ENCODE results near the gene PIWIL1.

The PIWIL1 gene

DNA sequence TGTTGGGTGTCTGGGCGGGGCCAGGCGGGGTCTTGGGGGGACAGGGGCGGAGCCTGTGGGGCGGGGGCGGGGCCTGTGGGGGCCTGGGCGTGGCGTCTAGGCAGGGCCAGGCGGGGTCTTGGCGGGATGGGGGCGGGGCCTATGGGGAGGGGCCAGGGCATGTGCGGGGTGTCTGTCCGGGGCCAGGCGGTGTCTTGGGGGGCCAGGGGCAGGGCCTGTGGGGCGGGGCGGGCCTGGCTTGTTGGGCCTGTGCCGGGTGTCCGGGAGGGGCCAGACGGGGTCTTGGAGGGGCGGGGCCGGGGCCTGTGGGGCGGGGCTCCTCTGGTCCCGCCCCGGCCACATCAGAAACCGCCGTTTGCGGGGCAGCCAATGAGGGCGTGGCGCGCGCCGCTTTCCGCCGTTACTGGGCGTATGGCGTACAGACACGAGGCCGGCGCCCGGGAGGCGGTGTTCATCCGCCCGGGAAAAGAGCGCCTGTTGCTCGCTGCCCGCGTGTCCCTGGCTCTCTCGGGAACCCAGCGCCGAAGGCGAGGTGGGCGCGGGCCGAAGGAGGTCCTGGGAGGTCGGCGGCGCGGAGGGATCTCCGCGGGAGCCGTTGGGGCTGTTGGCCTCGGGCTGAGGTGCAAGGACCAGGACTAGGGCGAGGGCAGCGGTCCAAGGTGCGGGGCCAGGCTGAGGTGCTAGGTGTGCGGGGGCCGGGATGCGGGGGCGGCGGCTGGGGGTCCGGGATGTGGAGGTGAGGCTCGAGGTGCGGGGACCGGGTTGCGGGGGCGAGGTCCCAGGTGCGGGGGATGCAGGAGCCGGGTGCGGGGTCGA is at the start of gene PIWIL1:
TSS of gene PIWIL1 (plus strand) at position 400 of the 816 bp plus-strand sequence. CDS start 4,705 bp downstream, outside the sequence.
- no peak for DNase-seq

DNA sequence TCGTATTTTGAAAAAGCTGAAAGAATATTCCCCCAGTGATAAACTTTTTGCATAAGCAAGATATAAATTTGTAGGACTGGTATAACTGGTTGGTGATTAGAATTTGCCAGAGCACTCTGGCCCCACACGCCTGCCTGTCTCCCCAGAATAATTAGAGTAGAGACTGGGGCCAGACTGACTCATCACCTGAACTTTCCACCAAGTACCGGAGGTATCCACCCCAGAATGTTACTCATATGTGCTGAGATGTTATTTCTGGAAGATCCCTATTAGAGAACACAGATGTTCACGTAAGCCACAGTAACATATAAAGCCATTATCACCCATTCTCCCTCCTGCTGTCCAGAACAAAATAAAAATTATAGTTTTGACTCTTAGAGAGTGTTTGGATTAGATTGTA is 49.5 kb upstream of the PIWIL1 start:
- DNase-seq, result no peak

DNA sequence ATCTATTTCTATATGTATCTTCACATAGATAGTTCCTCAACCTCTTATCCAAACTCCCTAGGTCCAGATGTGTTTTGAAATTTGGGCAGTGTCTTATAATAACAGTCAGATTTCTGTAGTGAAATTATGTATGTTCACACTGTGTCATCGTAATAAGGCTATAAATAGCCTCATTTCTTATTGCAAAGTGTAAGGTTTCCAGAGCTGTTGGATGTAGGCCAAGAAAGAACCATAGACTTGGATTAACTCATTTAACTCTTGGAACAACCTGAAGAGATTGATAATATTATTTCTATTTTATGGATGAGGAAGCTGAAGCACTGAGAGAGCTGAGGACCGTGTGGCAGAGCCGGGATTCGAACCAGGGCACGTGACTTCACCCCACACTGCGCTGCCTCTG is 49.0 kb upstream of the PIWIL1 start:
- DNase-seq, result no peak

DNA sequence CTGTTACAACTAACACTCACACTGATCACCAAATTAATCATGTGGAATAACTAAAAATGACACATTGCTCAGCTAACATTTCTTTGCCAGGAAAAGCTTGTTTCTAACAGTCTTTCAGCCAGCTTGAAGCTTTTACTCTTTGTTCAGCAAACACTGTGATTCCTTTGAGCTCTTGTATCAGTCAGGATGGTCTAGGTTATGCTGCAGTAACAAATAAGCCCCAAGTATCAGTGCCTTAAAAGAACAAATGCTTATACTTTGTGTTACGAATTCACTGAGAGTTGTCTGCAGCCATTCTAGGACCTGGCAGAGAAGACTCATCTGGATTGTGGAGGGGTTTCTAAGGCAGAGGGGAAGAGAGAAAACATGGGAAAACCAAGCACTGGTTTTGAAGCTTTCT is 47.6 kb upstream of the PIWIL1 start:
- no peak for DNase-seq

DNA sequence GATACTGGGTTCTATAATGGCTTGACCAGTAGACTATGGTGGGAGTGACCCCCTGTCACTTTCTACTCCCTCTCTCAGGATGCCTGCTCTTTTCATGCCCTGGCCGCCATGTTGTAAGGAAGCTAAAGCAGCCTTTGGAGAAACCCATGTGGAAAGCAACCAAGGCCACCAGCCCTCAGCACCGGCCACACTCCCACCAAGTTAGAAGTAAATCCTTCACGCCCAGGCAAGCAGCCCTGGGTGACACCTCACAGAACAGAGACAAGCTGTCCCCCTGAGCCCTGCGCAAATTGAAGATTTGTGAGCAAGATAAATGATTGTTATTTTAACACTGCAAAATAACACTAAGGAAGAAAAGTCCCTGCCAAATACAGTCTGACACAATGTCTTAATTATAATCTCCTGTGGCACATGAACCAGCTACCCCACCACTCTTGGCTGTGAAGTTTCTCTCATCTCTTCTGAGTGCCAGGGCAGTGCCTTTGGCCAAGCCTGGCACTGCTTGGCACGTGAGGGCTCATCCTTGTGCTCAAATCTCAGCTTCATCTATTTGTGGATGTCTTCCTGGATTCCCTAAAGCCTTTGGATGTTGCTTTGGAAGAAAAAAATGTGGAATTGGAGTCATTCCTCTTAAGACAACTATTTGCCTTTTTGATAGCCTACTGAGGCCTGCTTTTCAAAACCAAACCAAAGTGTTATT is 39.2 kb upstream of the PIWIL1 start:
- no peak for DNase-seq

DNA sequence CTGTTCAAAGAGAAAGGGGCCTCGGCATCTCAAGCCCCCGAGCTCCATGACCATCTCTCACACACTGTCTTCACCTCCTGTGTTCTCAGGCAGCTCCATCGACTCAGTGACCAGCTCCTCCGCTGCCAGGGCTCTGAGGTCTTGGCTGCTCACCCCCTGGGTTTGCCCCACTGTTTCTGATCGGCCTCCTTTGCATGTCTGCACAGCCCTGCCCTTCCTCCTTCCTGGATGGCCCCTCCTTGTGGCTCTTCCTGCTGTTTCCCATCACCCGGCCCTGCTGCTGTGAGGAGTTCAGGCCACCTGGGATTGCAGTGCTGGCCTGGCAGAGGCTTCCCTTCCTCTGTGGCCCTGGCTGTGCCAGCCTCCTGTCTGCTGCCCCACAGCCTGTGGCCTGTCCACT is 38.1 kb upstream of the PIWIL1 start:
- DNase-seq, result no peak

DNA sequence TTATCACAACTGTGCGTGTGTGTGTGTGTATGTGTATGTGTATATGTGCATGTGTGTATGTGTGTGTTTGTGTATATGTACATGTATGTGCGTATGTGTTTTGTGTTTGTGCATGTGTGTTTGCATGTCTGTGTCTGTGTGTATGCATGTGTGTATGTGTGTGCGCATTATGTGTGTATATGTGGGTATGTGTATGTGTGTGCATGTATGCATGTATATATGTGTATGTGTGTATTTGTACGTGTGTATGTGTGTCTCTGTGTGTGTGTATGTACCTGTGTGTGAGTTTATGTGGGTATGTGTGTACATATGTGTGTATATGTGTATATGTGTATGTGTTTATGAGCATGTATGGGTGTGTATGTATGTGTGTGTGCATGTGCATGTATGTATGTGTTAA is 37.6 kb upstream of the PIWIL1 start:
- no peak for DNase-seq

DNA sequence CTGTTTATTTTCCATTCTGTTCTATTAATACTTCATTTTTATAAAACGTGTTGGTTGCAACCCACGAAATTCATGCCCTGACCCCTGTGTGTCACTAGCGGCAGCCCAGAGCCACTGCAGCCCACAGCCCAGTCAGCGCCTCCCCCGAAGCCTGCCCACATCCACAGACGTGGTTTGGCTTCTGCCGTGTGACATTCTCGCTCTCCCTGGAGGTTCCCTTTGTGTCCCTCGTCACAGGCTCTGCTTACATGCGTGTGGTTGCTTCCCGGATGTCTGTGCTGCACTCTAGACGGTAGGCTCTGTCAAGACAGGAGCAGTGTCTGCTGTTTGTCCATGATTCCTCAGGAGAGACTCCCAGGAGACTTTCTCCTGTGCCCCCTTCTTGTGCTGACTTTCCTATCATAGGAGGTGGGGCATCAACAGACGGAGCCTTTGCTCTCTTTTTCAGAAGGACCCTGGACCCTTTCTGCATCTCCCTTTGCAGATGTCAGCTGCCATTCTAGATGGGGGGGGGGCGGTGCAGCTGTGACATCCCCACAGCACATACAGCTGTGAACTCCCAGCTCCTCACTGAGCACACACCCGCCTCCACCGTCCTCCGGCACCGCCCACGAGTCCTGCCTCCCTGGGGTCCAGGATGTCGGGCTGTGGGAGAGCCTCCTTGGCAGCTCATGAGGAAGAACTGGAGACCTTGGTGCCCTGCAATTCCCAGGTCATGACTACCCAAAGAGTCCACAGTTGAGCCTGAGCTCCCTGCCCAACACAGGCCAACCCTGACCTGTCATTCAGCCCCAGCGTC is 36.8 kb upstream of the PIWIL1 start:
- DNase-seq, result peak; percentile 17

DNA sequence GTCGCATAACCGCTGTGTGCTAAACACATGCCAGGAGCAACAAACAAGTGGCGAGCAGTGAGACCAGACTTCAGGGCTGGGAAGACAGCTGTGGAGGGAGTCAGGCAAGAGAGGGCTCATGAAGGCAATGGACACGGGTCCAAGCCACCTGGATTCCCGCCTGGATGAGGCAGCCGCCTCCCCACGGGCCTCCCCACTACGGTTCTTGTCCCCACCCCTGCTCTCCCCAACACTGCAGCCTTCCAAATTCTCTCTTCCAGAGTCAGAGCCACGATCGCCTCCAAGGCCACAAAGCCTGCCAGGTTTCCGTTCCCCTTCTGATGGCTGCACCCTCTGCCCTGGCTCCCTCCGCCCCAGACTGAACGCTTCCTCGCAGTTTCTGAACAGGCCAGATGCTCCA is 36.1 kb upstream of the PIWIL1 start:
- no peak for DNase-seq

DNA sequence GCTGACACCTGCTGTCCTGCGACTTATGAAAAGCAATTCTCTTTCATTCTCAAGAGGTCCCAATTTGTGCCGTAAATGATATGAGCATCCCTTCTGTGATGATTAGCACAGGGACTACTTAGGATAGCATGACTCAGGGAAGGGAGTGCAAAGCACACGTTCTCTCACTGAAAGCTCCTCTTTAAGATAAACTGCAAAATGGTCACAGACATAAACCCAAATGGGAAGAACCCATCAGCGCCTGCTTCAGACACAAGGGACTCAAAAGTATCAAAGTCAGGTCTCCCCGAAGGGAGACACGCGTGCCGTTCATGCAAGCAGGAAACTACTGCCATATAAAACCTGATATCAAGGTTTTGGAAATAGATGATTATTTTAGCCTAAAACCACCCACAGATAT is 33.9 kb upstream of the PIWIL1 start:
- no peak for DNase-seq

DNA sequence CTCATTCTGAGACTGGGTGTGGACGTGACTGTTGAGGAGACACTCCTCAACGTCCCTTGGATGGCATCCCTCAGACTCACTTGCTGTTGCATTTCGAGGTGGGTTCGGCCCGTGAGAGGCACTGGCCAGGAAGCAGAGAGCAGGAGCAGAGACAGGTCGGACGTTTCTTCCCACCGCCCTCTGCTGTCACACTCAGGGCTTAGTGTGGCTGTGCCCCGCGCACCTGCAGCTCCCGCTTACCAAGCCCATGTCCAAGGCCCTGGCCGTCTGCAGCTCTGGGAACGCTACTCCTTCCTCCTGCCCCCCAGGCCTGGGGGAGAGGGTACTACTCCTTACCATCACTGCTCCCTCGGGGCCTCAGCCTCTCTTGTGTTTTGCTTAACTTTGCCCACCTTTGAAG is 29.8 kb upstream of the PIWIL1 start:
- peak; percentile 27 for DNase-seq

DNA sequence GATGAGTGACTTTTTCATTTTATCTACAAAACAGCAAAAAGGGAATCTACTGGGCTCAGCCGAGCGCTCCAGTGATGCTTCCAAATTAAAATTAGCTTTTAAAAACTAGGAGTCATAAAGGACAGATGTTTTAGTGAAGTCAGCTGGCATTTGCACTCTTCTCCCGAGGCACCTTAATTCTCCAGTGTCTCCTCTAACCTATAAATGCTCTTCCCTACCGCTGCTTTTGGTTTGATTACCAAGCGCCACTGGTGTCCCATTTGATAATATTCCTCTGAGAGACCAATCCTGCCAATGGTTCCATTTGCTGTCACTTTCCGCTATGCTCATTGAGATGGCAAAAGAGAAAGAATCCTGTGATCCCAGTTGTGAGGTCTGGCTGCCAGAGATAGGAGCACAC is 29.3 kb upstream of the PIWIL1 start:
- peak; percentile 54 for DNase-seq

DNA sequence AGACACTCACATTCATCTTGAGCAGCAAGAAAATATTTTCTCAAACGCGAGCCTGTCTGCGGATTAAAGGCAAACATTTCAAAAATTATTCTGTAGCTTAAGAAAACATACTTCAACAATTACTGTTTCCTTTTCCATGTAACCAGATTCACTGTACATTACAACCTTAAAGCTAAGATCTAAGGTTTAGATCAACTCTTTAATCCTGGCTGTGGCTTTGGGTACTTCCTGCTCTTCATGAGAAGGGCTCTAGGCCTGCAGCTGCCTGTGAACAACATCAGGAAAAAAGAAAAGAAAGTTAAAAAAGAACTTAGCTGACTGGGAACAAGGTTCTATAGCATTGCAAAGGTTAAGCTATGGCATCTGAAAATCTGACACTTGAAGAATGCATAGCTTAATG is 21.4 kb upstream of the PIWIL1 start:
- DNase-seq, result no peak

DNA sequence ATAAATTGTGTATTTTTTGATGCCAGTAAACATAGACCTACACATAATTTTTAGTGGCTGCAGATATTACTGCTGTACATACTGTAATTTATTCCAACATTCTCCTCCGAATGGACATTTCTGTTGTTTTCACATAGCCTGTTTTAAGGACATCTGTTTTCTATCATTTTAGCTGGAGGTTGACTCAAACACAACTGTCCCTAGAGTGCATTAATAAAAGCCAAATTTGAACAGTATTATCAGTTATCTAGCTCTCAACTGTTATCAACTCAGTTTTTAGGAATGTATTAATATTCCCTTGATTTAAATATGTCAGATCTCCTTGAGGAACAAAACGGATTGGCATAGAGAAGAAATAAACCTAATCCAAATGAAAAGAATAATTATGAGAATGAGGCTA is 17.2 kb upstream of the PIWIL1 start:
- DNase-seq, result no peak

DNA sequence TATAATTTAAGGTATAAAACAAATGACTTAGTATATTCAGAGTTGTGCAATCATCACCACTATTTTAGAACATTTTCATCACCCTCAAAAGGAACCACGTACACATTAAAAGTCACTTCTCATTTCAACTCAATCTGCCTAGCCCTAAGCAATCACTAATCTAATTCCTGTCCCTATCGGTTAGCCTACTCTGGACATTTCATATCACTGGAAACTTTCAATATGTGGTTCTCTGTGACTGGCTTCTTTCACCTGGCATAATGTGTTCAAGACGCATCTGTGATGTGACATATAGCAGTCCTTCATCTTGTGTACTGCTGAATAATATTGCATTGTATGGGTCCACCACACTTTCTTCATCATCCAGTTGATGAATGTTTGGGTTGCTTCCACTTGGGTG is 15.4 kb upstream of the PIWIL1 start:
- DNase-seq, result no peak

DNA sequence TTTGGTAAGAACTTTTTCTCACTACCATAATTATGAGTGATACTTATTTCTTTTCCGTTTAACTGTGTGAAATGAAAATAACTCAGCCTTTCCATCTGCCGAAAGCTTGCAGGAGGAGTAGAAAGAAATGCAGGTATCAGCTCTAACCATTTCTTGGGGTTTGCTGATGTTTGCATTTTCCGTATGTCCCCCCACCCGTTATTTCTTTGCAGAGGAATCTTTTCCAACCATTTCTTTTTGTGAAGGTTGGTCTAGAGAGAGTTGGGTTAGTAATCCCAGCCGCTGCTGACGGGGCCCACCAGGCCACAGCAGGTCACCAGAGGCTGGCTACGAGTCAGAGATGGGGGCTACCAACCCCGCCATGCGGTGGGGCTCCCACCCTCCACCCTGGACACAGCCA is 7.0 kb upstream of the PIWIL1 start:
- DNase-seq, result no peak

DNA sequence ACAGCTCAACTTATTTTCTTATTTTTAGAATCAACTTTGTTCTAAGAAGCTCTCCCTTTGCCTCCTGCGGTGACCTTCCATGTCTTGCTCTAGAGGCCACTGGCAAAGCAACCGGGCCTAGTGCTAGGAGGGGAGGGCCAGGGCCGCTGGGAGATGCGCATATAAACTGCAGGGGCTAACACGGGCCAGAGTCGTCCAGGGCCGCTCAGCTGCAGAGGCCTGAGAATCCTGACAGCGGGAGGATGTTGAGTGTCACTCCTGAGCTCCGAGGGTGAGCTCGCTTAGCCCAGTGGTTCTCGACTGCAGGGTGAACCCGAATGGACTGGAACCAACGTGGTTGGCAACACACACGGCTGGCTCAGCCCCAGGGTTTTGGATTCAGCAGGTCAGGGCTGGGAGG is 6.5 kb upstream of the PIWIL1 start:
- no peak for DNase-seq

DNA sequence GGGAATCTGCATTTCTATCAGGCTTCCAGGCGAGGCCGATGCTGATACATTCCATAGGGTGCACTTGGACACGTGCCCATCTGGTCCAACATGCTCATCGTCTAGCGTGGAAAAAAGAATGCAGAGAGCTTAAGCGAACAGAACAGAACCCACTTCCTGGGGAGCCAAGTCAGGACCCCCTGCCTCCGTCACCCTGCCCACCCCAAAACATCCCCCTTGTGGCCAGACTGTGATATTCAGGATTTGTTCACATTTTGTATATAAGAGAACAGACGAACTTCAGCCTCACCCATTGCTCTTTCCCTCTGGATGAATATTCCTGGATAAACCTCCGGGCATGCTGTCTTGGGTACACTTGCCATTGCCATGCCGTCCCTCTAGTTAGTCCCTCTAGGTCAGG is 4.3 kb upstream of the PIWIL1 start:
- no peak for DNase-seq

DNA sequence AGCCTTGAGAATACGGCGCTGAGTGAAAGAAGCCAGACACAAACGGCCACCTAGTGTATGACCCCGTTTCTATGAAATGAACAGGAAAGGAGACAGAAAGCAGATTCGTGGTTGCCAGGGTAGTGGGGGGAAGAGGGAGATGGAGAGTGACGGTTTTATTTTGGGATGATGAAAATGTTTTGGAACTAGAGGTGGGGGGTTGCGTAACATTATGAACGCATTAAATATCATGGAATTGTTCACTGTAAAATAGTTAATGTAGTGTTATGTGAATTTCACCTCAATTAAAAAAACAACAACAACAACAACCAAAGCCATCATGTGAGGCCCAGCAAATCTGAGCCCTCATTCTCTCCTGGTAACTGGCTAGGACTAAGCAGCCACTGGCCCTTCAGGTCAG is 3.3 kb upstream of the PIWIL1 start:
- no peak for DNase-seq

DNA sequence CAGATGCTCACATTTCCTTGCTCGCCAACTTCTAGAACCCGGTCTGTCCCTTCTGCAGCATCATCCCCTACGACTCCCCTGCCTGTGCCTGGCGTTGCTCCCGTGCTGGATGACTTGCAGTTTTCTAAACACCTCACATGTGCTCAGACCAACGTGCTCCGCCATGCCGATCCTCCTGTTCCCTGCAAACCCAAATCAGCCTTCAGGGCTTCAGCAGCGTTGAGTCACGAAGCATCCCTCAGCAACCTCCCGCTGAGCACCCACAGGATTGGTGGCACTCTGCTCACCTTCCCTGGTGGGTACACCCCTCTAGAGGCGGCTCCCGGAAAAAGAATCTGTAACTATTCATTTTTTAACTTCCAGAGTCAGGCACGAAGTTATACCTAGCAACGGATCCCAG is 2.8 kb upstream of the PIWIL1 start:
- no peak for DNase-seq

DNA sequence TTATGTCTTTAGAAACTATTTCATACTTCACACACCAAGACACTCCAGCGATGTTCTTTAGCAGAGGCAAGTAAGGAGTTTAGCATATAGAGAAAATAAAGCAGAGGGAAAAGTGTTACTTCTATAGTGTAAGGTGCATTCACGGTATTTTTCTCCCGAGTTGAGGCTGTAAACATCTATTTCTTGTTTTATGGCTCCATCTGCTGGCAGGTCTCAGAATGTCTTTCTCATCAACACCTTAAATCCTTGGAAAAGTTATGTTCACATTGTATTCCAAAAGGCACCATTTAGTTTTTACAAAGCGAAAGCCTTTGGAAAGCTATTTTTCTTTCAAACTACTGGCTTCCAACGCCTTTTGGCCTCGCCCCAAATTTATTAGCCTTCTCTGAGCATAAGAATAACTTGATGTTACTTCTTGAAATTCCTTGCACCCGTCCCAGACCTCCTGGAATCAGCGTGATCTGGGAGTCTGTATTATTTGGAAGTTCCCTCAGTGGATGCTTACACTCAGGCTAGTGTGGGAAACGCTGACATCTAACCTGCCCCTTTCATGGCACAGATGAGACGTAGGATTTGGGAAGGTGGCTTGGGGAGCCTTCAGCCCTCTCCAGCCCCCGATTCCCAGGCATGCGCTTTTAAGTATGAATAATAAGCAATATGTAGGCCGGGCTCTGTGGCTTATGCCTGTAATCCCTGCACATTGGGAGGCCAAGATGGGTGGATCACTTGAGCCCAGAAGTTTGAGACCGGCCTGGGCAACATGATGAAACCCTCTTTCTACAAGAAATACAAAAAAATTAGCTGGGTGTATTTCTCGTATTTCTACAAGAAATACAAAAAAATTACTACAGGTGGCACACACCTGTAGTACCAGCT is 1.9 kb upstream of the PIWIL1 start:
- peak; percentile 59 for DNase-seq

DNA sequence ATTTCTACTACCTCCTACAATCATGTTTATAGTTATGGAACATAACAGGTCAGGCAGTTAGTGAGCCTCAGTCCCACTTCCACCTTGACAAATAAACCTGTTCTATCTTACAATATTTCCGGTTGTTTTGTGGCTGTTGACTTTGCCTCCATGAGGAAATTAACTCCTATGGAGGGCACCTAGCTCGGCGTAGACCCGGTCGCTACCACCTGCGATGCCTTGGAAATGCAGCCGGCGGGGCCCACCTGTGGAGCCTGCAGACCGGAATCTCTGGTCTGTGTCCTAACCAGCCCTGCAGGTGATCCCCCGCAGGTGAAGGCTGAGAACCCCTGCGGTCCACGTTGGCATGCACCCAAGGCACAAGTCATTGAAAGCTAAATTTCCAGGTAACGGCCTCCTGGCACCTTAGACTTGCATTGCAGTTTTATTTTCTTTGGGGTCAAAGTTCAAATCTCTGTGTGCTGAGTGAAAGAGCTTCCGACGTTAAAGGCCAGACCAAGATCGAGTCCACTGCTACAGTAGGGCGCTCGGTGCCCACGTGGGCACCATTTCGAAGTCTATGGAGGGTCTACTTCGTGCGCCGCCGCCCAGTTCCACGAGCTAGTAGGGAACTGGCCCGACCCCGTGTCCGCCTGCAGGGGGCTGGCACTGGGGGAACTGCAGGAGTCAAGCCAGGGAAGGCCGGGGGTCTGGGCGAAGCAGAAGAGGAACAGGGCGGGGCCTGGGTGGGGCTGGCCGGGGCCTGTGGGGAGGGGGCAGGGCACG is 782 bp upstream of the PIWIL1 start:
- no peak for DNase-seq

Data from retina (tissue), 1 donor.